ENCODE data around the gene AMBRA1.
"Not testable (repeated sequence)": the region's sequence is repeated elsewhere in the genome, so short reads cannot be mapped to it uniquely, and the experiment has no call there.

The AMBRA1 gene

GRCh38 chr11:46377831-46378230, 216.0 kb downstream of the AMBRA1 start:
- H3K4me3 ChIP-seq (replicated peaks; ENCODE audit: low read depth, low read length) = no peak overlapping the region
- DNase-seq (ENCODE audit: low read depth) = no peak
- no peak for TF ChIP-seq CTCF (IDR thresholded peaks at IDR 0.05; ENCODE audit: low read length, missing control alignments)

GRCh38 chr11:46377290-46377689, 216.5 kb downstream of the AMBRA1 start:
- H3K4me3 ChIP-seq (replicated peaks; ENCODE audit: low read depth, low read length) = no peak overlapping the region
- no peak for DNase-seq (ENCODE audit: low read depth)
- TF ChIP-seq CTCF (IDR thresholded peaks at IDR 0.05; ENCODE audit: low read length, missing control alignments) = no peak

GRCh38 chr11:46376258-46377050, 217.4 kb downstream of the AMBRA1 start:
- TF ChIP-seq CTCF (IDR thresholded peaks at IDR 0.05; ENCODE audit: low read length, missing control alignments) = no peak

GRCh38 chr11:46375392-46376101, 218.3 kb downstream of the AMBRA1 start:
- no peak for TF ChIP-seq CTCF (IDR thresholded peaks at IDR 0.05; ENCODE audit: low read length, missing control alignments)
- no peak overlapping the region for H3K4me3 ChIP-seq (replicated peaks; ENCODE audit: low read depth, low read length)
- no peak for DNase-seq (ENCODE audit: low read depth)

More at GRCh38 chr11:46376258-46377050, 217.4 kb downstream of the AMBRA1 start:
- no peak overlapping the region for H3K4me3 ChIP-seq (replicated peaks; ENCODE audit: low read depth, low read length)
- no peak for DNase-seq (ENCODE audit: low read depth)

GRCh38 chr11:46374815-46375214, 219.0 kb downstream of the AMBRA1 start:
- no peak for DNase-seq (ENCODE audit: low read depth)
- TF ChIP-seq CTCF (IDR thresholded peaks at IDR 0.05; ENCODE audit: low read length, missing control alignments) = no peak
- no peak overlapping the region for H3K4me3 ChIP-seq (replicated peaks; ENCODE audit: low read depth, low read length)

- no peak overlapping the region for H3K4me3 ChIP-seq (replicated peaks; ENCODE audit: low read depth, low read length)
- DNase-seq (ENCODE audit: low read depth) = no peak
- TF ChIP-seq CTCF (IDR thresholded peaks at IDR 0.05; ENCODE audit: low read length, missing control alignments) = no peak
Observed at GRCh38 chr11:46373787-46374740, 219.8 kb downstream of the AMBRA1 start.

GRCh38 chr11:46372501-46372900, 221.3 kb downstream of the AMBRA1 start:
- not testable (repeated sequence) for H3K4me3 ChIP-seq (replicated peaks; ENCODE audit: low read depth, low read length); DNase-seq (ENCODE audit: low read depth)

Measured in fibroblast of pulmonary artery (primary cell).